B cell (primary cell): ENCODE data around the gene ZNF524. TPM values are rescaled to one million over a fixed set of nuclear protein-coding genes. Genes with fewer than 3 reads are reported as not detected.
A peak's percentile ranks its signal among the peaks of the same experiment; 100 is the strongest.

Source experiments
- ATAC-seq: fragments of 200-7000 bp; cut with Tn5 transposase; one replicate; pipeline ENCODE4 v1.10.0; 2021; ENCODE audit warnings: low read depth, mild to moderate bottlenecking, moderate number of reproducible peaks, moderate library complexity
- CTCF ChIA-PET: fragments of 350-600 bp; sonication (Branson Sonifier 250); formaldehyde crosslinking; loops from one replicate; lab custom pipeline; 2021; ENCODE audit warnings: antibody characterized with exemption, inconsistent platforms; lab: Charles Lee
- POLR2A ChIA-PET: fragments of 350-600 bp; sonication (Branson Sonifier 250); formaldehyde crosslinking; loops from one replicate; lab custom pipeline; 2021; ENCODE audit warnings: antibody characterized with exemption; lab: Charles Lee
- DNase-seq: peaks from one replicate; pipeline ENCODE4 v3.0.0; 2013
- H2AFZ ChIP-seq: 2 replicates; pipeline ENCODE4 v1.6.1; 2012; ENCODE audit warnings: mild to moderate bottlenecking, low read depth, low read length; ENCODE audit not compliant: insufficient read depth, poor library complexity, severe bottlenecking
- H3K27ac ChIP-seq, 2 donors: 1 replicate in 1 of 2; 2 replicates in 1 of 2; pipeline ENCODE4 v1.5.1; 2012 to 2013; ENCODE audit warnings: low read length in 2 of 2, mild to moderate bottlenecking in 2 of 2, moderate library complexity in 1 of 2
- H3K27me3 ChIP-seq, 4 experiments: fragments of 200-600 bp in 1 of 4; sonication (generic) in 1 of 4; replicated peaks in 1 of 4; 1 replicate in 2 of 4; 2 replicates in 2 of 4; pipeline versions ENCODE4 v1.6.1 to v1.7.0; 2013 to 2016; ENCODE audit warnings: low read length in 3 of 4, mild to moderate bottlenecking in 2 of 4, mixed read lengths in 1 of 4, moderate library complexity in 1 of 4; ENCODE audit not compliant: insufficient read depth in 4 of 4, control insufficient read depth in 3 of 4; ENCODE audit errors: control extremely low read depth in 1 of 4
- H3K36me3 ChIP-seq, 2 experiments: replicated peaks in 1 of 2; 1 replicate in 1 of 2; 2 replicates in 1 of 2; pipeline versions ENCODE4 v1.6.1 to v1.7.1; 2013; ENCODE audit warnings: low read length in 1 of 2; ENCODE audit not compliant: insufficient read depth in 2 of 2, control insufficient read depth in 1 of 2; ENCODE audit errors: control extremely low read depth in 1 of 2, extremely low read depth in 1 of 2
- H3K4me1 ChIP-seq, 2 donors: fragments of 200-600 bp in 1 of 2; sonication (generic) in 1 of 2; 1 replicate in 1 of 2; 2 replicates in 1 of 2; pipeline versions ENCODE4 v1.5.1 to v1.6.1; 2013 to 2017; ENCODE audit warnings: low read length in 2 of 2; ENCODE audit not compliant: control insufficient read depth in 2 of 2, insufficient read depth in 2 of 2
- H3K4me2 ChIP-seq: replicated peaks from 2 replicates; pipeline ENCODE3; 2012; ENCODE audit warnings: mild to moderate bottlenecking, low read depth, low read length; ENCODE audit not compliant: poor library complexity, severe bottlenecking
- H3K4me3 ChIP-seq, 5 experiments: fragments of 200-600 bp in 1 of 5; sonication (generic) in 1 of 5; 1 replicate in 3 of 5; 2 replicates in 2 of 5; pipeline versions ENCODE4 v1.5.1 to v1.7.0; 2011 to 2016; ENCODE audit warnings: low read length in 4 of 5, mild to moderate bottlenecking in 4 of 5, low read depth in 2 of 5, control low read depth in 1 of 5, moderate library complexity in 1 of 5; ENCODE audit not compliant: insufficient read depth in 1 of 5; ENCODE audit errors: control extremely low read depth in 1 of 5, extremely low read depth in 1 of 5
- H3K79me2 ChIP-seq: fragments of 200-600 bp; sonication (generic); one replicate; pipeline ENCODE4 v1.6.0; 2016; ENCODE audit warnings: low read length; ENCODE audit not compliant: control insufficient read depth, insufficient read depth
- H3K9ac ChIP-seq: fragments of 200-600 bp; sonication (generic); 2 replicates; pipeline ENCODE4 v1.6.1; 2017; ENCODE audit warnings: mild to moderate bottlenecking, low read length, moderate library complexity
- H3K9me3 ChIP-seq, 3 donors: one replicate each; pipeline versions ENCODE4 v1.6.1 to v1.7.1; 2013; ENCODE audit warnings: low read length in 2 of 3; ENCODE audit not compliant: control insufficient read depth in 2 of 3, insufficient read depth in 1 of 3; ENCODE audit errors: control extremely low read depth in 1 of 3
- H4K20me1 ChIP-seq: 2 replicates; pipeline ENCODE4 v1.6.0; 2012; ENCODE audit warnings: mild to moderate bottlenecking, low read length; ENCODE audit not compliant: insufficient read depth, control insufficient read depth, poor library complexity, severe bottlenecking
- H3K27ac Mint-ChIP-seq: one replicate; pipeline ENCODE4 v1.8.0; 2021; ENCODE audit warnings: mixed read lengths
- H3K27me3 Mint-ChIP-seq: one replicate; pipeline ENCODE4 v1.8.0; 2021; ENCODE audit warnings: mixed read lengths
- H3K4me1 Mint-ChIP-seq: one replicate; pipeline ENCODE4 v1.8.0; 2021; ENCODE audit warnings: mixed read lengths
- H3K4me3 Mint-ChIP-seq: one replicate; pipeline ENCODE4 v1.8.0; 2021; ENCODE audit warnings: mixed read lengths
- H3K9me3 Mint-ChIP-seq: one replicate; pipeline ENCODE4 v1.8.0; 2022; ENCODE audit warnings: mixed read lengths; ENCODE audit not compliant: insufficient read depth
- CTCF ChIP-seq: fragments of 200-600 bp; IDR thresholded peaks from one replicate; pipeline ENCODE4 v1.8.0; 2022; ENCODE audit warnings: antibody characterized with exemption, mild to moderate bottlenecking
- EZH2 ChIP-seq: IDR thresholded peaks from 2 replicates; pipeline ENCODE4 v1.6.1; 2012; ENCODE audit warnings: borderline replicate concordance, low read depth, mild to moderate bottlenecking, moderate library complexity, low read length; ENCODE audit not compliant: insufficient read depth, poor library complexity, severe bottlenecking
- WGBS: methylation state at CpG from one replicate; pipeline ENCODE4 v1.1.5; 2013; ENCODE audit warnings: missing lambda C conversion rate; ENCODE audit not compliant: insufficient coverage; 5-methylcytosine and 5-hydroxymethylcytosine counted together
- intact Hi-C: fragments of 100-400 bp; cut with micrococcal nuclease; formaldehyde crosslinking; loops from one replicate; pipeline ENCODE4 v1.10.0; 2022
- polyA plus RNA-seq: library from polyadenylated mRNA; depleted of rRNA; stranded (reverse); fragments of >200 nt; gene quantifications from 2 replicates; pipeline ENCODE4 v1.2.3, GENCODE V29; 2012
- total RNA-seq, 2 donors: library from RNA; stranded (reverse); fragments of 120-200 nt in 1 of 2; gene quantifications; 1 replicate in 1 of 2; 2 replicates in 1 of 2; pipeline versions ENCODE4 v1.2.3 to v1.2.4, GENCODE V29; 2013 to 2022

Gene ZNF524
- total and polyA plus RNA-seq, 2 donors (not counting 1 experiment from before 2014, with no cell fraction given): 23.8 to 27.4 TPM

GRCh38 chr19:55621205-55621672 lies 21.2 kb downstream of the ZNF524 start:
- no peaks in the 10 kb centered on the region for H3K27me3 ChIP-seq
- TF ChIP-seq EZH2 (no peak), CTCF (no peak)
- H3K27ac Mint-ChIP-seq: no peak overlapping the region
- ChIA-PET POLR2A (no interaction called here), CTCF (interaction anchor here (1.4 kb wide), 1 partner anchor 15 kb away, joined by 10 read pairs; the partner anchor contains the start of gene ZNF865)
- intact Hi-C loops: loop anchor here (5.0 to 10.0 kb wide), 2 partner anchors 214 to 524 kb away; partner anchors contain the start of genes UBE2S and ZNF444
- H3K4me3 ChIP-seq: no peak overlapping the region
- peaks cover 14% of the 10 kb centered on the region for H4K20me1 ChIP-seq
- H3K27ac ChIP-seq: no peak overlapping the region
- H2AFZ ChIP-seq: no peak overlapping the region
- WGBS: 98% methylated on average over 7 of the region's 9 CpGs
- H3K4me2 ChIP-seq: no peak overlapping the region
- no peaks in the 10 kb centered on the region for H3K9me3 ChIP-seq
- peaks cover 10 to 14% of the 10 kb centered on the region in 2 donors for H3K4me1 ChIP-seq
- H3K9me3 Mint-ChIP-seq: no peaks in the 10 kb centered on the region
- H3K9ac ChIP-seq: no peak overlapping the region
- no peak for DNase-seq
- peaks cover 18% of the 10 kb centered on the region for H3K4me1 Mint-ChIP-seq
- H3K27me3 Mint-ChIP-seq: no peaks in the 10 kb centered on the region
- H3K36me3 ChIP-seq: peaks cover 0 to 17% of the 10 kb centered on the region in 2 experiments
- peaks cover 20% of the 10 kb centered on the region for H3K79me2 ChIP-seq
- no peak for ATAC-seq
- no peak overlapping the region for H3K4me3 Mint-ChIP-seq

- peak; percentile 27 for DNase-seq
- no peaks in the 10 kb centered on the region for H3K27me3 Mint-ChIP-seq
- H3K4me1 ChIP-seq: peaks cover 10 to 14% of the 10 kb centered on the region in 2 donors
Measured at GRCh38 chr19:55621673-55622231, 21.7 kb downstream of the ZNF524 start.

More at GRCh38 chr19:55621673-55622231, 21.7 kb downstream of the ZNF524 start:
- WGBS: 97% methylated on average over 47 of the region's 55 CpGs
- ChIA-PET CTCF (no interaction called here), POLR2A (interaction anchor here (0.5 kb wide), 1 partner anchor 17 kb away, joined by 3 read pairs; no protein-coding TSS in a partner anchor)
- H2AFZ ChIP-seq: no peak overlapping the region
- peaks cover 15% of the 10 kb centered on the region for H3K79me2 ChIP-seq
- Mint-ChIP-seq H3K27ac (no peak overlapping the region), H3K4me3 (no peak overlapping the region), H3K4me1 (peaks cover 18% of the 10 kb centered on the region), H3K9me3 (no peaks in the 10 kb centered on the region)
- no peaks in the 10 kb centered on the region for H3K9me3 ChIP-seq
- H3K27ac ChIP-seq: no peak overlapping the region
- intact Hi-C loops: loop anchor here (5.0 to 10.0 kb wide), 2 partner anchors 214 to 523 kb away; partner anchors contain the start of genes UBE2S and ZNF444
- no peak for ATAC-seq
- TF ChIP-seq CTCF: no peak
- TF ChIP-seq EZH2: no peak
- H3K4me3 ChIP-seq: no peak overlapping the region
- peaks cover 0 to 14% of the 10 kb centered on the region in 2 experiments for H3K36me3 ChIP-seq
- no peak overlapping the region for H3K4me2 ChIP-seq
- H4K20me1 ChIP-seq: peaks cover 9% of the 10 kb centered on the region
- H3K27me3 ChIP-seq: no peaks in the 10 kb centered on the region
- H3K9ac ChIP-seq: no peak overlapping the region
